Left colon (tissue), 2 donors: Measurements from ENCODE around the gene TNIK. TPM values are rescaled to one million over a fixed set of nuclear protein-coding genes. Genes with fewer than 3 reads are reported as not detected.

Experiments
- ATAC-seq: fragments of 200-7000 bp; cut with Tn5 transposase; one replicate; pipeline ENCODE4 v1.9.1; 2020; ENCODE audit warnings: mild to moderate bottlenecking, moderate library complexity
- DNase-seq, 2 donors: peaks; one replicate each; pipeline ENCODE4 v3.0.0-alpha.2; 2020
- intact Hi-C, 2 donors: fragments of 100-400 bp; cut with DNase I in 1 of 2; cut with micrococcal nuclease in 1 of 2; formaldehyde crosslinking; loops; one replicate each; pipeline versions ENCODE4 v1.11.2 to v1.14.0; 2022; cut with DNase I, micrococcal nuclease
- total RNA-seq, 2 donors: library from RNA; stranded (reverse); fragmentation: NEBNext Ultra II Directional; extraction: Animal tissue kit (Norgen Biotek cat#: 25700); gene quantifications; one replicate each; pipeline ENCODE4 v1.2.1, GENCODE V29; 2021
- donor health status: DM: no; HTN: no; CAD: no.
- donor health status: DM: yes; HTN: yes; CAD: no.

The TNIK gene
- total RNA-seq, 2 donors from 2014 or later = 30.5 to 32.1 TPM

DNA sequence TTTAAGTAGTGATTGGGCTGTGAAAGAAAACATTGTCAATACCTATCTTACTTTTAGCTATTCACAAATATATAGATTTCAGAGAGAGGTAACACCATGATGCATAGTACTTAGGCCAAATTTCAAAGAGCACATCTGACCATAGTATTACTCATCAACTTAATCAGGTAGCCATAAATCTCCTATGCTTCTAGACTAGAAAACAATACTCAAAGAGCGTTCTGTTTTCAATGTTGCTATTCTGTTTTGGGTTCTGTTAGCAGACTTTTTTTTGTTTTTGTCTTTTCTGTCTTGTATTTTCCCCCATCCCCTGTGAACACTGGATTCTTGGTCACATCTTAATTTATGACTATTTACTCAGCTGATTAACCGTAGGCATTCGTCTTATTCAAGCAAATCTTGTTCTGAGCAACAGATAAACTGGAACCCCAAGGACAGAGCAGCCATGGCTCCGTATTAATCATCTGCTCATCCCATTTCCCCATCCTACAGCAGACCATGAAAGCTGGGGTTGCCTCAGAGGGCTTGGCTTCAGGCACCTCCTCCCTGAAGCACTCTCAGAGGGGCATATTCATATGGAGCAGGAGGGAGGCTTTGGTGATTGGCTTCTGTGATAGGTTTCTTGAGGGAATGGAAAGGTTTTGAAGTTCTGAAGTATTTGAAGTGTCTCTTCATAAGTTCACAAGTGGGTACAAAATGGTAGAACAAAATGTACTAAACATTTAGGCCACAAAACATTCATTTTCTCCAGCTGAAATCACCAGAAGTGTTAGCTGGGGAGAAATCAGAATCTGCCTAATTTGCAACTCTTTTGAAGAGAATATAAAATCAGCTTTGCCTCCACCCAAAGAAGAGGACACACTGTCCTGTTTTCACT is 105.3 kb downstream of the TNIK start:
- no peak for ATAC-seq
- intact Hi-C loops = no loop called here
- DNase-seq = no peak

DNA sequence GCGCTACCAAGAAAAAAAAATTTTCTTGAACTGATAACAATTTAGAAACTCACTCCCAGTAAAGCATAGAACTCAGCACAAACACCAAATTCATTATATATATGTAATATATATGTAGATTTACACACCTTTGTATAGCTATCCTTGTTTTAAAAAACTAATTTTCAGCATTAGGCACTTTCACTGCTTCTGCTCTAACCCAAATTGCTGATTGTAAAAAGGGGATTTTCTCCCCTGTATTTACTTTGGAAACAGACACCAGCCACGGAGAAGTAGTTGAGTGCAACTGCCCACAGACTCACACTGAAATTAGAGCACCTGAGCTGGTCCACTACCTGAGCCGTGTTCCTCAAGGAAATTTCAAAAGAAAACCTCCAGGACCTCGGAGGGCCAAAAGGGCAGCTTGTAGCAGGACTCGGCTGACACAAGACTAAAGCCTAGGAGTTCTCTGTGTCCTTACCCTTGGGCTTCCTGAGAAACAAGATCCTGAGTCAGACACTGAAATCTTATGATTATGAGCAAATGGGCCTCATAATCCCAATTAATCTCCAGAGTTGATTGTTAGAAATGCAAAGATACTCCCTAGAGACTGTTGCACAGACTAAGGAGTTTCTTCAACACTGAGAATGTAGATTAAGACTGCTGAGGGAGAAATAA is 106.0 kb downstream of the TNIK start:
- intact Hi-C loops = no loop called here
- ATAC-seq = no peak
- no peak for DNase-seq

GRCh38 chr3:171353423-171353822 is 106.8 kb downstream of the TNIK start:
- intact Hi-C loops = no loop called here
- DNase-seq (no peak), ATAC-seq (no peak)

DNA sequence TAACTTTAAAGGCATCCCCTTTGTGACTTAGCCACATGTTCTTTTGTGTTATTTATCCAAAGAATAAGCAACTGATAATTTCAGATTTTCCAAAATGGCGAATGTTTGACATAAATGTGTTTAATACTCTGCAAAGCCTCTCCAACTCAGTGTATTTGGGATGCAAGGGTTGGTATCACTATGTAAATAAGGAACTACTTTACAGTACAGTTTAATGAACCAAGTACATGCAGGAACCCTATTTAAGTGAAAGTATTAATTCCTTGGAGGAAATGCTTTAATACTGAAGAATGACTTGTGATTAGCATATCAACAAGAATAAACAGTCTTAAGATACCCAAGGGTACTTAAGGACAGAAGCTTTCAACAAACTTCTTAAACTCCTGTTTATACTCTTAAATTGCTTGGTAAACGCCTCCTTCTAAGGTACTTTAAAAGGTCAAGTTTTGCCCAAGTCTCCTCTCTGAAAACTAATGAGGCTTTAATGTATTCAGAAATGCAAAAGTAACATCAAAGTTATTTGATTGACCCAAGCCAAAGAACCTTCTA is 107.7 kb downstream of the TNIK start:
- no peak for DNase-seq
- intact Hi-C loops = no loop called here
- ATAC-seq = no peak

GRCh38 chr3:171351676-171352075 is 108.5 kb downstream of the TNIK start:
- intact Hi-C loops = no loop called here
- DNase-seq (no peak), ATAC-seq (no peak)

GRCh38 chr3:171350364-171350763 is 109.8 kb downstream of the TNIK start:
- intact Hi-C loops = no loop called here
- ATAC-seq (no peak), DNase-seq (no peak)

DNA sequence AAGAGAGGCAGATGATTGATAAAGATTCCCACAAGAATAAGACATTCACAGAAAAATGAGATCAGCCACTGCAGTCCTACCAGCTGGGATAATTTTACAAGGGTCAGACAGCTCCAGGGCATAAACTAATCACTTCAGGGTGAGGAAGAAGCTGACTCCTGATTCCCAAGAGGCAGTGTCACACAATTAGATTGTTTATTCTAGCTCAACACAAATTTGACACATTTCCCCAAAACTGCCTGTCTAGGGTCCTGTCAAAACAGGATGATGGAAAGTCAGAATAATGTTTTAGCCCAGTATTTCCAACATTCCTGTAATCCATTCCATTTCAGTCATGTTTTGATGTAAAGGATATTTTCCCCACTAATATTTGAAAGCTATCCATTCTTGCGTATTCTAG is 110.8 kb downstream of the TNIK start:
- ATAC-seq = no peak
- no peak for DNase-seq
- intact Hi-C loops = no loop called here

- ATAC-seq (no peak), DNase-seq (no peak)
- intact Hi-C loops = no loop called here
Observed at GRCh38 chr3:171348121-171348520, 112.1 kb downstream of the TNIK start.

GRCh38 chr3:171347301-171348039 is 112.7 kb downstream of the TNIK start:
- peak; percentile 84 for ATAC-seq
- DNase-seq = no peak
- intact Hi-C loops = no loop called here

DNA sequence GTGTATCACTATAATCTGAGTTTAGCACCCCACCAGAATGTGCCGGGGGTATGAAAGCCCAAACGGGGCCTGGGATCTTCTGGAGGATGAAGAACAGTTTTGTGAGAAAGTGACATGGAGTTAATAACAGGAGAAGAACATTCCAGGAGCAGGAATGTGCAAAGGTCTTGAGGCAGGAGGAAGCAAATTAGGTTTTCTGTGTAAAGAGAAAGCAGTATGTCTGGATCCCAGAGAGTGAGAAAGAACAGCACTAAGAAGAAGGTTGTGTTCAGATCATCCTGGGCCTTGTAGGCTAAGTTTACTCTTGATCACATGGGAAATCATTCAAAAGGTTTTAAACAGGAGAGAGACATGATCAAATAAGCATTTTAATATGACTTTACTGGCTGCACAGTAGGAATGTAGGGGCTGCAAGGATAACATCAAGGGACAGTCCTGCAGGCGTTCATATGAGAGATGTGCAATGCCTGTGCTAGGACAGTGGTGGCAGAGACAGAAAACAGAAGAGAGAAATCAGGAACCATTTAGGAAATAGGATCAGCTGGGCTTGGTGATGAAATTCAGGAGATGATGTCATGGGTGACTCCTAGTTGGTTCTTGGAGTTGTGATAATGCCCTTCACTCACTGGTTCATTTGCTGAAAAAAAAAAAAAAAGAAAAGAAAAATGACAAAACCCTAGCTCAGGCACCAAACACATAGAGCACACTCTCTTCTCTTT is 113.5 kb downstream of the TNIK start:
- ATAC-seq (peak; percentile 74), DNase-seq (no peak)
- intact Hi-C loops = no loop called here

- intact Hi-C loops = no loop called here
- ATAC-seq = no peak
- DNase-seq = no peak
Observed at GRCh38 chr3:171346019-171346418, 114.2 kb downstream of the TNIK start.

DNA sequence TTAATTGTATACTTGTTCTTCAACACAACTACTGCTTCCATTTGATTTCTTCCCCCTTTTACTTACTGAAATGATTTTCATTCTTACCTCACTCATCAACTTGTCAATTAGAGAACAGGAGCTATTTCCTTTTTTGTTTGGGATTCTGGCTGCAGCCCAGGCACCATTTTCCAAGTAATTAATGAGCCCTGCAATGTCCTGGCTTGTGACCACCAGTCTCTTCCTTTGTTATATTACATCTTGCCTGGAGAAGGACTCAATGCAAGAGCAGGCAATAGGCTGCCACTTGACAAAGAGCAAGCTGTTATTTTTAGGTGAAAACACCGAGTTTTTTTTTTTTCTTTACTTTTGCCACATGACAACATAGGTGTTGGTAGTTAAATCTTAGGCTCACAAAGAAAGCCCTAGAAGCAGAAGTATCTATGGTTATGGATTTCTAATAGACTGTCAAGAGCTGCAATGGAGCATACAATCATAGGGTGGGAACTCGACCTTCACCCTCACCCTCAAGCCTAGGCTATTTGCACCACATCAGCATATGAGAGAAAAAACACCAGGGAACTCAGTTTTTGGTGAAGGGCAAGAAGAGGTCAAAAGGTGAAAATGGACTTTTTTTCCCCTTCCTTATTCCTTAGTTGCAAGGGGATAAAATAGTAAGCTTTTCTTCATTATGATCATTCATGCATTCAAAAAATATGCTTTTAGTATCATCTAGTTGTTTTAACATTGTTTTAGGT is 114.9 kb downstream of the TNIK start:
- intact Hi-C loops = no loop called here
- no peak for DNase-seq
- ATAC-seq = no peak

DNA sequence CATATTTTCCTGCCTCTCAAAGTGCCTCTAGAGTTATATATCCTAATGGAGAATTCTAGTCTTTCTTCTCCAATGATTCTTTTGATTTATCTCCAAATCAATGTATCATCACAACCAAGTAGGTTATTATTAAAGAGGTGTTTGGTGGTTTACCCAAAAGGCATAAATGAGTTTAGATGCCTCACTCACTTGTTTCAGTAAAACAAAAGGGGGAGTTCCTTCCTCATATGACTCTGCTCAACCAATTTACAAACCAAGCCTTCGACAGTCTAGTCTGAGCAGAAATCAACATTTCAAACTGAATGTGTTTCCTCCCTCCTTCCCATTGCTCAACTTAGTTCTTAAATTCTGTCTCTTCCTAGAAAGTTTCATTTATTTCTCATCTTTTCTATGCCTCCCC is 116.5 kb downstream of the TNIK start:
- ATAC-seq (no peak), DNase-seq (no peak)
- intact Hi-C loops = no loop called here

DNA sequence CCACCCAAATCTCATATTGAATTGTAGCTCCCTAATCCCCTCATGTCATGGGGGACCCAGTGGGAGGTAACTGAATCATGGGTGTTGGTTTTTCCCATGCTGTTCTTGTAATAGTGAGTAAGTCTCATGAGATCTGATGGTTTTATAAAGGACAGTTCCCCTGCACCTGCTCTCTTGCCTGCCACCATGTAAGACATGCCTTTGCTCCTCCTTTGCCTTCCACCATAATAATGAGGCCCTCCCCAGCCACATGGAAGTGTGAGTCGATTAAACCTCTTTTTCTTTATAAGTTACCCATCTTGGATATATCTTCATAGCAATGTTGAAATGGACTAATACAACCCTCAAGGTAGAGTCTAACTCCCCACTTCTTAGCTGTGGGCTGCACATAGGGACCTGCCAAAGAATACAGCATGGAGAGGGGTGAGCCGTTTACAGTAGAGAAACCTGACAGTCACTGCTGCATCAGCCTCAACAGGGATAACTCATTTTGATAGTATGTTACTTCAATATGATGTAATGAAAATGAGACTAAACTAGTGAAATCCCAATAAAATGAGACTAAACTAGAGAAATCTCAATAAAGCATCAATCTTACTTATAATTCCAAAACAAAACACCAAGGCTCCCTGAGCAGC is 117.3 kb downstream of the TNIK start:
- ATAC-seq (no peak), DNase-seq (no peak)
- intact Hi-C loops = no loop called here

DNA sequence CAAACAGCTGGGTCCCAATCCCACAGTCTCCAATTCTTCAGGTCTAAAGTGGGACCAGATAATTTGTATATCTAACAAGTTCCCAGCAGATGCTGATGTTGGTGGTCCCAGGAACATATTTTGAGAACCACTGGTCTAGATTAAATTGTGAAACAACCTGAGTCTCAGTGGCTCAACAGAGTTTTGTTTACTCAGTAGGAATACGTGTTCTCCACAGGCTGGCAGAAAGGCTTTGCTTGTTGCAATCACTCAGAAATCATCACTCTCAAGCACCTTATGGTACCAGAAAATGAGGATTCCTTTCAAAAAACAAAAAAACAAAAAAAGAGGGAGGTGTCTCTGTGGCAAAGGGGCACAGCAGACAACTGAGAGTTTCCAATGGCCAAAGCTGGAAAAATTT is 118.0 kb downstream of the TNIK start:
- intact Hi-C loops = no loop called here
- ATAC-seq = no peak
- no peak for DNase-seq

DNA sequence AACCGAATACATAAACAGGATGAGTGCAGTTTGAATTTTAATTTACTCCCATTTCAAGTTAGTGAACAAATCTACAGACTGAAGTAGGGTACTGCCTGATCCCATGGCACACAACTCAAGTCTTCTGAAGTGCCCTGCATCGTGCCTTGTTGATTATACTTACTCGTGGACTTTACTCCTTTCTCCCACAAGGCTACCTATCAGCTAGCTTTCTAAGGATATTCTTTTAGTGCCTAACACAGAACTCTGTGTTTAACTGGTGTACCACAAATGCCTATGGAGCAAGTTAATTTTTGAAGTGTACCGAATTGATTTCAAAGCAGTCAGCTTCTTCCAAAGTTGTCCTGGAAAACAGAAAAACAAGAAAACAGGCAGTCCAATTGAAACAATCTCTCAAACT is 119.8 kb downstream of the TNIK start:
- ATAC-seq = peak; percentile 88
- no peak for DNase-seq
- intact Hi-C loops = no loop called here

DNA sequence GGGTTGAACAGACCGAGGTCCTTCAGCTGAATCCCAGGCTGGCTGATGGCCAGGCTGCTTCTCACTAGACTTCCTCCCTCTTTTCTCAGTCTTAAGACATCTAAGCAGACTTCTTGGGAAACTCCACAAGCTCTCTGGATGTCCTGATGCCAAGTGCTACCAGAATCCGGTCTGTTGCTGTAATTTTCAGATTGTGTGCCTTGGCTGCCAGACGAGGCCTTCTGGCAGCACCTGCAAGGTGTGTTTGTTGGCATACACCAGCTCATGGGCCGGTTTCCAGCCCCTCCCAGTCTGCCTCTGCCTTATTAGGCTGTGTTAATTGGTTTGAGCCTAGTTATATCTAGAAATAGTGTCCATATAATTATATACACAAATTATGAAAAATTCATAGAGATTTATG is 120.6 kb downstream of the TNIK start:
- ATAC-seq = peak; percentile 91
- DNase-seq = peak; percentile 79 to 84
- intact Hi-C loops = no loop called here

DNA sequence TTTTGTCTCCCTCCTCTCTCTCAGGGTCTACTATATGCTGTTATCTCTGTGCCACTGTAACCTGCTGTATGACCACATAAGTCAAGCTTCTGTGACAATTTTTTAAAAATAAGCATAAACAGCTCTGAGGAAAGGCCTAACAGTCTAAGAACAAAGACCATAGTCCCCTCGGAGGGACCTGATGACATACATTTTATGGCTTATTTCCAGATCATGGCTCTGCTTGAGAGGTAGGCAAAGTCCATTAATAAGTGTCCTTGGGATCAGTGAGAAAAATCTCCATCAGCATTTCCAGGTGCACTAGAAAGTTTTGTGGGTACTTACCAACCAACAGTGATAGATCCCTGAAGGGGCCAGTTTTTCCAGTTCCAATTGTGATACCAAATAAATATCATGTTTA is 123.8 kb downstream of the TNIK start:
- intact Hi-C loops = no loop called here
- DNase-seq = no peak

More for the DNA sequence above, 123.8 kb downstream of the TNIK start:
- no peak for ATAC-seq
